WERI-Rb-1 (cell line): Measurements from ENCODE around the gene USP6NL.

ENCODE experiments used
- DNase-seq: peaks from one replicate; pipeline ENCODE4 v3.0.0-alpha.2; 2020
- H3K27ac ChIP-seq: fragments of 250-450 bp; sonication (Bioruptor Pico); 2 replicates; pipeline ENCODE4 v1.5.1; 2020; ENCODE audit warnings: mild to moderate bottlenecking, moderate library complexity
- H3K27me3 ChIP-seq: fragments of 250-450 bp; sonication (Bioruptor Pico); 2 replicates; pipeline ENCODE4 v1.5.1; 2021; ENCODE audit warnings: mild to moderate bottlenecking, low read depth, moderate library complexity; ENCODE audit not compliant: insufficient read depth, severe bottlenecking
- H3K36me3 ChIP-seq: fragments of 250-450 bp; sonication (Bioruptor Pico); 2 replicates; pipeline ENCODE4 v1.5.1; 2020; ENCODE audit warnings: mild to moderate bottlenecking, moderate library complexity
- H3K4me3 ChIP-seq: 2 replicates; pipeline ENCODE4 v1.5.1; 2011; ENCODE audit warnings: low read depth, mild to moderate bottlenecking, control low read depth, low read length
- H3K9me3 ChIP-seq: fragments of 250-450 bp; sonication (Bioruptor Pico); 2 replicates; pipeline ENCODE4 v1.5.1; 2021; ENCODE audit warnings: mild to moderate bottlenecking, moderate library complexity; ENCODE audit not compliant: severe bottlenecking
- TF ChIP-seq, protein P1 (sequence below): IDR thresholded peaks from 2 replicates; pipeline ENCODE4 v1.5.1; 2011; ENCODE audit warnings: low read depth, mild to moderate bottlenecking, control low read depth, inconsistent platforms, low read length

USP6NL gene

DNA sequence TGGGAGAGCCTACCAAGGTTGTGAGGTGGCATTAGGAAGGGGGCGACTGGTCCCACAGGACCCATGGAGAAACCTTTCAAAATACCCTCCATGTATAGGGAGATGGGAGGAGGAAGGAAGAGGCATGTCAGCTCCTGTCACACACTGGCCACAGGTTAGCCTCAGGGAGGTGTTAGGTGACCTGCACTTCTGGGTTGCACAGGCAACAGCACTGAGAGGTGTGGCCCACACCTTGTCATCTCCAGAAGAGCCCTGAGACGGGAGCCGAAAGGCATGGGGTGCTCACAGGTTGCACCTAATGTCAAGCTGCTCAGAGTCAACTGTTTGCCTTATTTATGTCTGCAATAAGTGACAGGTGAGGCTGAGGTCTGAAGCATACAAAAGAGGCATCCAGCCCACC, 14.6 kb upstream of the USP6NL start:
- TF ChIP-seq, protein P1, sequence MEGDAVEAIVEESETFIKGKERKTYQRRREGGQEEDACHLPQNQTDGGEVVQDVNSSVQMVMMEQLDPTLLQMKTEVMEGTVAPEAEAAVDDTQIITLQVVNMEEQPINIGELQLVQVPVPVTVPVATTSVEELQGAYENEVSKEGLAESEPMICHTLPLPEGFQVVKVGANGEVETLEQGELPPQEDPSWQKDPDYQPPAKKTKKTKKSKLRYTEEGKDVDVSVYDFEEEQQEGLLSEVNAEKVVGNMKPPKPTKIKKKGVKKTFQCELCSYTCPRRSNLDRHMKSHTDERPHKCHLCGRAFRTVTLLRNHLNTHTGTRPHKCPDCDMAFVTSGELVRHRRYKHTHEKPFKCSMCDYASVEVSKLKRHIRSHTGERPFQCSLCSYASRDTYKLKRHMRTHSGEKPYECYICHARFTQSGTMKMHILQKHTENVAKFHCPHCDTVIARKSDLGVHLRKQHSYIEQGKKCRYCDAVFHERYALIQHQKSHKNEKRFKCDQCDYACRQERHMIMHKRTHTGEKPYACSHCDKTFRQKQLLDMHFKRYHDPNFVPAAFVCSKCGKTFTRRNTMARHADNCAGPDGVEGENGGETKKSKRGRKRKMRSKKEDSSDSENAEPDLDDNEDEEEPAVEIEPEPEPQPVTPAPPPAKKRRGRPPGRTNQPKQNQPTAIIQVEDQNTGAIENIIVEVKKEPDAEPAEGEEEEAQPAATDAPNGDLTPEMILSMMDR: no peak
- Histone ChIP-seq H3K27ac (no peak overlapping the region), H3K4me3 (no peak overlapping the region), H3K9me3 (no peaks in the 10 kb centered on the region), H3K36me3 (no peaks in the 10 kb centered on the region), H3K27me3 (no peaks in the 10 kb centered on the region)
- DNase-seq: no peak

DNA sequence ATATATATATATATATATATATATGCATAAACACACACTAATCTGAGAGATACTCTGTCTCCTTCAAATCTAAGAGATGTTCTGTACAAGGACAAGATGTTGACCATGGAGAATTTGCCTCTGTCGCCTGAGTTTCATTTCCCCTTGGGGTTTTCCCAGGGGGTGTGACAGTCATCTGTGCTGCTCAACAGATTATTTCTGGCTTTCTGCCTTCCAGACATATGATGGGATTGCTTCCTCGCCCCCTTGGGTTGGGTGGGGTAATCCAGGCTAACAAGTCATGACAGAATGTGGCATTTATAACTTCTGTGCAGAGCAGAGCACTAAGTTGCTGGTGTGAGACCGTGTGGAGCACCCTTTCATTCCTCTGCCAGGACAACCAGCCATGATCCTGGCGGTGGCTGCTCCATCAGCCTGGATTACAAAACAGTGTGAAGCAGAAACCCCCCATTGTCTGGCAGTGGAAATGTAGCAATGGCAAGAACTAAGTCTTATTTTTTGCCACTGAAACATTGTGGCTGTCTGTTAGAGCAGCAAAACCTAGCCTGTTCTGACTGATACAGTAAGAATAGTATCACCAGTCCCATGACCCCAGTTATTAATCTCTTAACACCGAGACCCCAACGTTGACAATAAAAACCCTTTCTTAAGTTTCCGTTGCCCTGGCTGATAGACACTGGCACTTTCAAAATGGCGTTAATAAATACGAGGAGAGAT, 13.7 kb upstream of the USP6NL start:
- Histone ChIP-seq H3K4me3 (no peak overlapping the region), H3K27me3 (no peaks in the 10 kb centered on the region), H3K36me3 (no peaks in the 10 kb centered on the region), H3K27ac (no peak overlapping the region), H3K9me3 (no peaks in the 10 kb centered on the region)
- TF ChIP-seq, protein P1: no peak
- DNase-seq: no peak

DNA sequence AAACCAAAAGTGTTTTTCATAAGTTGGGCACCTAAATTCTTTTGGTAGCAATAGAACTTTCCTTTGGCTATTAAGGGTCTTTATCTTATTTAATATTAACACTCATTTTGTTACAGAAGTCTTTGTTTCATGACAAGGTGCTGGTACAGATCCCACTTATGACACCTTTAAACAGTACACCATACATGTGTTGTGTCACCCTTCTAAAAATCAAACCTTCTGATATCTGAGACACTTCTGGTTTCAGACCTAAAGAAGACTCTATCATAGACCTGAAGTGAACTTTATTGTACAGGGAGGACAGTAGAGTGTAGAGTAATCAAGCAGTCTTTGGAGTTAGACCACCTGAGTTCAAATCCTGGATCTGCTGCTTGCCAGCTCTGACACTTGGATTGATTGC, 5.8 kb upstream of the USP6NL start:
- no peak for DNase-seq
- H3K27ac ChIP-seq: no peak overlapping the region
- H3K9me3 ChIP-seq: no peaks in the 10 kb centered on the region
- no peak overlapping the region for H3K4me3 ChIP-seq
- TF ChIP-seq, protein P1: no peak
- no peaks in the 10 kb centered on the region for H3K27me3 ChIP-seq
- H3K36me3 ChIP-seq: no peaks in the 10 kb centered on the region

DNA sequence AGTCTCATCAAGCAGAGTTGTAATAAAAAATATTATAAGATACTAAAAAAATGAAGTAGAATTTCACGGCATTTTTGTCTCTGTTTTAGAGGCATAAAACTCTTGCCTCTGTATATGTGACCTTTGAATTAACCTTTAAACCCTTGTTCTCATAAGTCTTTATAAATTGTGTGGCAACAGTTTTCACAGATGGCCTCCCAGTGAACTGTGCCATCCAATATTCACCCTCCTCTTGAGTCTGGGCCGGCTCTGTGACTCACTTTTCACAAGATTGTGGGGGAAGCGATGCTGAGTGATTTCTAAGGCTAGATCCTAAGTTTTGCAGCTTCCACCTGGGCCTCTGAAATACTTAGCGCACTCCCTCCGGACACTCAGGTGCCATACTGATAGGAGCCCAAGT, 4.6 kb upstream of the USP6NL start:
- no peak overlapping the region for H3K4me3 ChIP-seq
- TF ChIP-seq, protein P1: no peak
- no peaks in the 10 kb centered on the region for H3K36me3 ChIP-seq
- H3K9me3 ChIP-seq: no peaks in the 10 kb centered on the region
- H3K27ac ChIP-seq: no peak overlapping the region
- H3K27me3 ChIP-seq: no peaks in the 10 kb centered on the region
- no peak for DNase-seq

DNA sequence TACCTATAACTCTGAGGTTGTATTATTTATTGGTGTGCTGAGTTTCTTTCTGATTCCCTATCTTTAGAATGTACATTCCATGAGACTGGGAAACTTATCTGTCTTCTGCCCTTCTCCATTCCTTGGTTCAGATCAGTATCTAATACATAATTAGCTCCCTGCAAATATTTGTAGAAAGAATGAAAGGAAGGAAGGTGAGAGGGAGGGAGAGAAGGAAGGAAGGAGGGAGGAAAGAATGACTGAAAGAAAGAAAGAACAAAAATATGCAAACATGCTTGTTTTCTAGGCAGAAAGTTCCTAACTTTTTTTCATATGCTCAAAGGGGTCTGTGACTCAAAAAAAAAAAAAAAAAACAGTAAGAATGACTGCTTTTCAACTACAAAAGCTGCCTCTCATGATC, 3.9 kb upstream of the USP6NL start:
- Histone ChIP-seq H3K4me3 (no peak overlapping the region), H3K27me3 (no peaks in the 10 kb centered on the region), H3K9me3 (no peaks in the 10 kb centered on the region), H3K36me3 (no peaks in the 10 kb centered on the region), H3K27ac (no peak overlapping the region)
- TF ChIP-seq, protein P1: no peak
- no peak for DNase-seq
